AG04450 (cell line): ENCODE measurements around the gene XPC. TPM values are rescaled to one million over a fixed set of nuclear protein-coding genes. Genes with fewer than 3 reads are reported as not detected.

Experiments used
- CTCF ChIA-PET: fragments of 300-600, 350-600 bp; formaldehyde crosslinking; extraction: SDS; loops from one replicate; lab custom pipeline; 2022; ENCODE audit warnings: antibody characterized with exemption, inconsistent platforms; lab: Charles Lee
- POLR2A ChIA-PET: fragments of 350-600 bp; formaldehyde crosslinking; extraction: SDS; loops from one replicate; lab custom pipeline; 2021; ENCODE audit warnings: antibody characterized with exemption, inconsistent platforms; lab: Yijun Ruan, JAX
- DNase-seq: peaks from one replicate; pipeline ENCODE4 v3.0.0-alpha.2; 2011; ENCODE audit warnings: low read depth, low spot score
- H3K27ac ChIP-seq: one replicate; pipeline ENCODE4 v1.5.1; 2012; ENCODE audit warnings: low read depth, low read length, control low read depth
- H3K27me3 ChIP-seq: one replicate; pipeline ENCODE4 v1.6.0; 2012; ENCODE audit warnings: low read length; ENCODE audit not compliant: control insufficient read depth, insufficient read depth
- H3K4me3 ChIP-seq: 2 replicates; pipeline ENCODE4 v1.5.1; 2011; ENCODE audit warnings: mild to moderate bottlenecking, low read depth, low read length, control low read depth
- H3K9me3 ChIP-seq: 2 replicates; pipeline ENCODE4 v1.5.1; 2012; ENCODE audit warnings: low read length; ENCODE audit not compliant: control insufficient read depth, insufficient read depth
- CTCF ChIP-seq: IDR thresholded peaks from 2 replicates; pipeline ENCODE4 v1.5.1; 2011; ENCODE audit warnings: low read depth, low read length, control low read depth, inconsistent platforms
- polyA plus RNA-seq: library from polyadenylated mRNA; depleted of rRNA; stranded (reverse); fragments of >200 nt; gene quantifications from 2 replicates; pipeline ENCODE4 v1.2.3, GENCODE V29; 2011

The XPC gene
- polyA plus RNA-seq, 1 experiment = 39.0 TPM

DNA sequence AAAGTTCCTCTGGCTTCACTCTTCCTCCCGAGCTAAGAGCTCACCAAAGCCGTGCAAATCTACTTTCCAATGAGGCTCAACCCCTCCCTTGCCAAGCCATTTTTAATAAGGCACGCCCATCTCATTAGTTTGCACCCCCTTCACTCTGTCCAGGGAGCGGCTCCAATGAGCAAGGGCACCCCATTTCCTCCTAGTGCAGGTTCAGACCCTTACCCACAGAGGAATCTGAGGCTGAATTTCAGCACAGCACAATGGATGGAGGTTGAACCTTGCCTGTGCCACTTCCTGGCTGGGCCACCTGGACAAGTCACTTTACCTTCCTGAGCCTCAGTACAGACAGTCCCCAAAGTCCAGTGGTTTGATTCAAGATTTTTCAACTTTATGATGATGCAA is 25.4 kb downstream of the XPC start:
- ChIA-PET CTCF (interaction anchor here (0.9 to 2.5 kb wide), 5 partner anchors 8 to 256 kb away, joined by 3 to 9 read pairs (median 4); no protein-coding TSS in a partner anchor), POLR2A (no interaction called here)
- no peak for DNase-seq
- Histone ChIP-seq H3K27ac (no peak overlapping the region), H3K4me3 (no peak overlapping the region), H3K9me3 (no peaks in the 10 kb centered on the region), H3K27me3 (no peaks in the 10 kb centered on the region)
- no peak for TF ChIP-seq CTCF

GRCh38 chr3:14152233-14152962 is 26.0 kb downstream of the XPC start:
- H3K27me3 ChIP-seq = no peaks in the 10 kb centered on the region
- peak; percentile 30 for TF ChIP-seq CTCF
- H3K27ac ChIP-seq = no peak overlapping the region
- DNase-seq = no peak
- ChIA-PET CTCF (interaction anchor here (0.9 to 2.5 kb wide), 5 partner anchors 8 to 256 kb away, joined by 3 to 9 read pairs (median 4); no protein-coding TSS in a partner anchor), POLR2A (no interaction called here)
- H3K4me3 ChIP-seq = no peak overlapping the region
- no peaks in the 10 kb centered on the region for H3K9me3 ChIP-seq

DNA sequence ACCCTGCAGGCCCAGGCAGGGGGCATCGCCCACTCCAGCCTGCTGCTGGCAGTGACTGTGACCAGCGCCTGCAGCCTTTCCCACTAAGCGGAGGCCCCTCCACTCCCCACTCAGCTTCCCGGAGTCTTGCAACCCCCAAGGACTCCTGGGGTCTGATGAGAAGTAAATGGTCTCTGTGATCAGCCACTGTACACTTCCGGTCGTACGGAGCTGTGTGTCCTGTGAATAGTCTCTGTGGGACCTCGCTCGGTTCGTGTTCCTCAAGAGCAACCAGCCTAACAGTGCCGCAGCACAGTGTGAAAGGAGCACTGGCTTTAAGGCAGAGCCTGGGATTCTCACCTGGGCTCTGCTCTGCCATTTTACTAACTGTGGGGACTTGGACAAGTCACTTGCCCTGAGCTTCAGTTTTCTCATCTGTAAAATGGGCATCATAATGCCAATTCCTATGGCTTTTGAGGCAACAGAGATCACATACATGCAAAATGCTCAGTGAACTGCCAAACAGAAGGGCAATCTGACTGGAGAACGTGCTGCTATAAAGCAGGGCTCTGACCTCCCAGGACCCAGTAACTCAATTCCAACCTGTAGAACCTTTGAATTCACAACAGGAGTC is 26.8 kb downstream of the XPC start:
- no peak for TF ChIP-seq CTCF
- POLR2A ChIA-PET = no interaction called here
- H3K27ac ChIP-seq = no peak overlapping the region
- H3K9me3 ChIP-seq = no peaks in the 10 kb centered on the region
- H3K27me3 ChIP-seq = no peaks in the 10 kb centered on the region
- CTCF ChIA-PET = interaction anchor here (2.5 kb wide), 1 partner anchor 11 kb away, joined by 9 read pairs; no protein-coding TSS in a partner anchor
- DNase-seq = no peak
- H3K4me3 ChIP-seq = no peak overlapping the region

GRCh38 chr3:14150491-14151230 is 27.7 kb downstream of the XPC start:
- Histone ChIP-seq H3K27me3 (no peaks in the 10 kb centered on the region), H3K9me3 (no peaks in the 10 kb centered on the region), H3K27ac (no peak overlapping the region), H3K4me3 (no peak overlapping the region)
- no peak for TF ChIP-seq CTCF
- no peak for DNase-seq
- ChIA-PET CTCF (no interaction called here), POLR2A (no interaction called here)
